ENCODE measurements around the gene SIGLEC1. TPM values are rescaled to one million over a fixed set of nuclear protein-coding genes. Genes with fewer than 3 reads are reported as not detected.

The SIGLEC1 gene
- total and polyA plus RNA-seq, 2 of the 4 experiments (the other 2 are of a cell fraction) = not detected

GRCh38 chr20:3677733-3678132 is 34.7 kb downstream of the SIGLEC1 start:
- Histone ChIP-seq H2BK5ac (ENCODE audit: low read depth, low read length, poor library complexity, severe bottlenecking) (no peak overlapping the region), H3K36me3 (ENCODE audit: control insufficient read depth, insufficient read depth, low read length) (no peaks in the 10 kb centered on the region), H2BK15ac (ENCODE audit: low read depth, low read length) (no peak overlapping the region), H4K5ac (ENCODE audit: low read depth, low read length) (no peak overlapping the region), H3K9me1 (ENCODE audit: insufficient read depth, low read length) (no peaks in the 10 kb centered on the region), H3K14ac (replicated peaks; ENCODE audit: low read depth, low read length) (no peak overlapping the region), H4K8ac (ENCODE audit: low read depth in 2 of 2, low read length in 2 of 2) (no peak overlapping the region), H3K4me1 (ENCODE audit: control insufficient read depth, insufficient read depth, low read length) (peaks cover 19% of the 10 kb centered on the region), H2AK9ac (replicated peaks; ENCODE audit: low read depth, low read length, poor library complexity) (peak overlapping the region; percentile 37), H4K20me1 (ENCODE audit: insufficient read depth, low read length) (no peaks in the 10 kb centered on the region), H2AK5ac (ENCODE audit: low read depth, low read length) (no peak overlapping the region), H3K4ac (ENCODE audit: low read depth, low read length) (no peak overlapping the region), H3K4me2 (ENCODE audit: low read depth, low read length) (no peak overlapping the region), H4K91ac (ENCODE audit: insufficient read depth, low read depth, low read length) (no peak overlapping the region), H3K9me3 (ENCODE audit: control insufficient read depth, insufficient read depth, low read length) (no peaks in the 10 kb centered on the region), H2AFZ (replicated peaks; ENCODE audit: low read length, poor library complexity) (peak overlapping the region; percentile 28), H3K4me3 (ENCODE audit: insufficient read depth, low read depth, low read length) (no peak overlapping the region), H3K27ac (ENCODE audit: insufficient read depth, low read length) (no peak overlapping the region), H3K27me3 (ENCODE audit: control insufficient read depth, insufficient read depth, low read length) (peaks cover 36% of the 10 kb centered on the region), H3K18ac (ENCODE audit: low read depth, low read length) (no peak overlapping the region), H2BK20ac (ENCODE audit: low read depth, low read length) (no peak overlapping the region), H3K9ac (ENCODE audit: low read depth, low read length) (no peak overlapping the region), H3K79me1 (ENCODE audit: low read depth in 1 of 2, low read length in 2 of 2) (no peaks in the 10 kb centered on the region), H3K23ac (ENCODE audit: low read depth, low read length) (no peak overlapping the region), H3K56ac (ENCODE audit: extremely low read depth, insufficient read depth, low read length) (no peak overlapping the region), H2BK120ac (ENCODE audit: low read depth, low read length) (no peak overlapping the region)
- ChIA-PET POLR2A (ENCODE audit: unreplicated experiment) (no interaction called here), CTCF (interaction anchor here (2.9 kb wide), 1 partner anchor 33 kb away, joined by 19 read pairs; no protein-coding TSS in a partner anchor)
- TF ChIP-seq, protein P1, sequence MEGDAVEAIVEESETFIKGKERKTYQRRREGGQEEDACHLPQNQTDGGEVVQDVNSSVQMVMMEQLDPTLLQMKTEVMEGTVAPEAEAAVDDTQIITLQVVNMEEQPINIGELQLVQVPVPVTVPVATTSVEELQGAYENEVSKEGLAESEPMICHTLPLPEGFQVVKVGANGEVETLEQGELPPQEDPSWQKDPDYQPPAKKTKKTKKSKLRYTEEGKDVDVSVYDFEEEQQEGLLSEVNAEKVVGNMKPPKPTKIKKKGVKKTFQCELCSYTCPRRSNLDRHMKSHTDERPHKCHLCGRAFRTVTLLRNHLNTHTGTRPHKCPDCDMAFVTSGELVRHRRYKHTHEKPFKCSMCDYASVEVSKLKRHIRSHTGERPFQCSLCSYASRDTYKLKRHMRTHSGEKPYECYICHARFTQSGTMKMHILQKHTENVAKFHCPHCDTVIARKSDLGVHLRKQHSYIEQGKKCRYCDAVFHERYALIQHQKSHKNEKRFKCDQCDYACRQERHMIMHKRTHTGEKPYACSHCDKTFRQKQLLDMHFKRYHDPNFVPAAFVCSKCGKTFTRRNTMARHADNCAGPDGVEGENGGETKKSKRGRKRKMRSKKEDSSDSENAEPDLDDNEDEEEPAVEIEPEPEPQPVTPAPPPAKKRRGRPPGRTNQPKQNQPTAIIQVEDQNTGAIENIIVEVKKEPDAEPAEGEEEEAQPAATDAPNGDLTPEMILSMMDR (conservative IDR thresholded peaks at IDR 0.05; ENCODE audit: low read depth, low read length) = no peak
- TF ChIP-seq MAFK (IDR thresholded peaks at IDR 0.05; ENCODE audit: low read depth, low read length) (no peak), ELK1 (IDR thresholded peaks at IDR 0.05; ENCODE audit: borderline replicate concordance, low read depth, low read length) (no peak), POLR2A (IDR thresholded peaks at IDR 0.05; ENCODE audit: low read depth, low read length) (no peak), CHD1 (IDR thresholded peaks at IDR 0.05; ENCODE audit: low read depth, low read length) (no peak)
- 65% methylated on average over 2 of the region's 8 CpGs; no CpG with 5 or more reads in 1 of the 2 experiments for WGBS, 2 experiments (ENCODE audit: extremely low coverage in 2 of 2, insufficient read length in 1 of 2)
- peak; percentile 13 for DNase-seq
- no TSS peak for BruUV-seq (replicated peaks)
- no peak for ATAC-seq (ENCODE audit: low read depth)
- in situ Hi-C loops (cut with MboI; ENCODE audit: low sequenced_read_pairs) (no loop called here), dilution Hi-C loops (cut with HindIII; ENCODE audit: low sequenced_read_pairs, unreplicated experiment) (no loop called here), intact Hi-C loops (cut with micrococcal nuclease) (loop anchor here (5.0 to 10.0 kb wide), 2 partner anchors 90 to 407 kb away; partner anchors contain the start of gene ADISSP)

All from IMR-90 (cell line).